ENCODE data around the gene EPHB2. TPM values are rescaled to one million over a fixed set of nuclear protein-coding genes. Genes with fewer than 3 reads are reported as not detected.

The EPHB2 gene
- total RNA-seq, 1 donor from 2014 or later = 21.4 TPM

DNA sequence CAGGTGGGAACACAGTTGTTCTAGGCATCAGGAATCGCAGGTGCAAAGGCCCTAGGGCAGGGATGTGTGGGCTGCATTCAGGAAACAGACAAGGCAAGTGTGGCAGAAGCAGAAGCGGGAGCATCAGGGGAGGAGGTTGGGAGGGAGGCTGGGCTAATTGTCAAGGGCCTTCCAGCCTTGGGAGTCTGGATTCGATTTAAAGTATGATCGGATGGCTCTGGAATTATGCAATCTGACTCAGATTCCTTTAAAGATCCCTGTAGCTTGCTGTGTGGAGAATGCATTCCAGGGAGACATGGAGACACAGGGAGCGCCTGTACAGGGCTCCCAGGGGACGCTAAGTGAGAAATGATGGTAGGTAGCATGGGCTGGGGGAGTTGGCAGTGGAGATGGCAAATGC, 175.6 kb downstream of the EPHB2 start:
- no peak for DNase-seq

DNA sequence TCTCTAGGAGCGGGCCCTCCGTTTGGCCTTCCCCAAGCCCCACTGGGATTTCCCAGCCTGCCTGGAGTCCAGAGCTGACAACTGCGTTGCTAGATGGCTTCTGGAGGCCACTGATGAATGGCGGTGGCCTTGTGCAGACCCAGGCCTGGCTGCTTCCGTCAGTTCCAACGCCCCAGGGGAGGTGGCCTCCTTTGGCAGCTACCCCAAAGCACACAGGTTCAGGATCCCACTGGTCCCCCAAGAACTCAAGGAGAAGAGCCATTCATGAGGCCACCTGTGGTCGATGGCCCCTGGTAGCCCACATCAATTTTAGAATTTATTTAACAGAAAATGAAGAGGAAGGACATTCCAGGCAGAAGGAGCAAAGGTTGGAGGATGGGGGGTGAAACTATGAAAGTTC, 176.9 kb downstream of the EPHB2 start:
- DNase-seq = no peak

DNA sequence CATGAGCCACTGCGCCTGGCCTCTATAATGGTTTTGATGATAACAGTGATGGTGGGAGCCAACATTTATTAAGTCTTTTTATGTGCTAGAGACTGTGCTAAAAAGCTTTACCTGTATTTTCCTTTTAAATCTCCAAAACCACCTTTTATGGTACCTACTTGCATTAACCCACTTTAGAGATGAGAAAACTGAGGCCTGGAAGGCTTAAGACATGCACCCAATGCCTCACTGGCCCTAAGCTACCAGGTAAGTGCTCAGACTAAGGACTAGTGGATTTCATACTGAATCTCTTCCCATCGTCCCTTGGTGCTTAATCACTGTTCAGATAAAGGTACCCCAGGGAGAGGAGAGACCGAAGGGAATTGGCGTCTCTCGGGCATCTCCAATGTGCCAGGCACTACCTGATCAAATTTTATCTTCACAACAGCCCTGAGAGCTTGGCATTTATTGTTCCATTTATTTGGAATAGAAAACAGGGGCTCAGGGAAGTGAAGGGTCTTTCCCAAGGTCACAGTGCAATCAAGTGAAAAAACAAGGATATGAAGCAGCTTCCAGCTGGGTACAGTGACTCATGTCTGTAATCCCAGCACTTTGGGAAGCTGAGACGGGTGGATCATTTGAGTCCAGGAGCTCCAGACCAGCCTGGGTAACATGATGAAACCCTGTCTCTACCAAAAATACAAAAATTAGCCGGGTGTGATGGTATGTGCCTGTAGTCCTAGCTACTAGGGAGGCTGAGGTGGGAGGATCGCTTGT, 177.9 kb downstream of the EPHB2 start:
- DNase-seq = no peak

DNA sequence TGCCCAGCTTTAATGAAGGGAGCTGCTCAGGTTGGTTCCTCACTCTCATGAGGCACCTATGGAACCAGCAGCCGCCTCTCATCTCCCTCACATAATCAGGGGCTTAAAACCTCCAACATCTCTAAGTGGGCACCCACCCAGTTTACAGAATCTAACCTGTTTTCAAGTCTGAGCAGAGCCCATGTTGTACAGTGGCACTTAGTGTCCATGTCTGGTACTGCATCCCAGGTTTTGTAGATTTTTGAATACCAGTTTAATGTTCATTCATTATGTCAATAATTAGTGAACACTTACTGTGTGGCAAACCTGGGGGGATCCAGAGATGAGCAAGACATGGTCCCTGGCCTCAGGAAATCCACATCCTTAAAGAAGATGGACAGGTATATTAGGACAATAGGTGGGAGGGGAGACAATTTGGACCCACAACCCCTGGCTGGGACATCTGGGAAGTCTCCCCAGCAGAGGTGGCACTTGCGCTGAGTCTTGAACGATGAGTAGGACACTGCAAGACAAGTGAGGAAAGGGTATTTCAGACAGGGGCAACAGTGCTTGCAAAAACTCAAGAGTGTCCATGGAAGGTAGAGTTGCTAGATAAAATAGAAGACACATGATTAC, 178.7 kb downstream of the EPHB2 start:
- peak; percentile 67 for DNase-seq

DNA sequence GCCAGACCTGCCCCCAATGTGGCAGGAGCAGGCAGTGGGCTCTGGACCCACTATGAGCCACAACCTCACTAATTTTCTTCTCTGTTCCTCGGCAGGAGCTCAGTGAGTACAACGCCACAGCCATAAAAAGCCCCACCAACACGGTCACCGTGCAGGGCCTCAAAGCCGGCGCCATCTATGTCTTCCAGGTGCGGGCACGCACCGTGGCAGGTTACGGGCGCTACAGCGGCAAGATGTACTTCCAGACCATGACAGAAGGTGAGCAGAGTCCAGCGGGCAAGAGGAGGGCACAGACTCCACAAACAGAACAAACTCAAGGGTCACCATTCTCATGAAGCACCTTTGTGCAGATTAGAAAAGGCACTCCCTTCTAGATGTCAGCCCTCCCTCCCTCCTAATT, 182.2 kb downstream of the EPHB2 start:
- no peak for DNase-seq

DNA sequence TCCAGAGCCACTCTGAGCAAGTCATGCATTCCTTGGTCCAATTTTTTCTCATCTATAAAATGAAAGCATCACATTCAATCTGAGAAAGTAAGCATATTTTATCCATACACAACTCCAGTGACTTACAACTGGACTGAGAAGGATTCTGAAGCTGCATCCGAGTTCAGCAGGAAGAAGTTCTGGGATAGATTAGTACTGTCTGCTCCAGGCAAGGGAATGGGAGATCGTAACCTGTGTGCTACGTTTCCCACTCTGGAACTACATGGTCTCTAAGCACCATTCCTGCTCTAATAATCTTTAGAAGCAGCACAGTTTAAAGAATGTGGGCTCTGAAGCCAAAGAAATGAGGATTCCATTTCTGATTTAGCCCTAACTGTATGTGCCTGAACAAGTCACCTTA, 182.7 kb downstream of the EPHB2 start:
- no peak for DNase-seq

DNA sequence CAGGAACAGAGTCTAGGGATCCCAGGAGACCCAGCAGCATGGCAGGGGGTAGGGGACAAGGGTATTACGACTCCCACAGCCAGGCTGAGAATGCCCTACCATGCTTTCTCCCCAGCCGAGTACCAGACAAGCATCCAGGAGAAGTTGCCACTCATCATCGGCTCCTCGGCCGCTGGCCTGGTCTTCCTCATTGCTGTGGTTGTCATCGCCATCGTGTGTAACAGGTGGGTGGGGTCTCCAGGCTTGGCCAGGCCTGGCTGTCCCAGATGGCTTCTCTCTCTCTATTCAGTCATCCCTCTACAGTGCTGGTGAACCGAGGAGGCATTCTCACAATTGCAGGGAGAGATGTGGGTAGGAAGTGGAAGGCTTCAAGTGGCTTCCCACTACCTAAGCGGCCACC, 184.7 kb downstream of the EPHB2 start:
- no peak for DNase-seq

DNA sequence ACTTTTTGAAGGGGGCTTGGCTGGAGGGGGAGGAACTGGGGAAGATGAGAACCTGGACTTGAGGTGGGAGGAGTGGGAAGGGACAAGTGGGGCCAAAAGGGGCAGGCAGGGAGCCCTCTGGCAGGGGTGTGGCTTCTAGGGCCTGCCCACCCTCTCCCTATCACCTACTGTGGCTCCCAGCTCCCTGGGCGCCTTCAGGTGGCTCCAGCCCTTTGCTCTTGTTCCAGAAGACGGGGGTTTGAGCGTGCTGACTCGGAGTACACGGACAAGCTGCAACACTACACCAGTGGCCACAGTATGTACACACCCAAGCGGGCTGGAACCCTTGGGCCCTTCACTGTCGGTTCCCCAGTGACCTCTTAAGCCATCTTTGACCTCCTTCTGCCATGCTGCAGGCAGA, 185.5 kb downstream of the EPHB2 start:
- DNase-seq = no peak

DNA sequence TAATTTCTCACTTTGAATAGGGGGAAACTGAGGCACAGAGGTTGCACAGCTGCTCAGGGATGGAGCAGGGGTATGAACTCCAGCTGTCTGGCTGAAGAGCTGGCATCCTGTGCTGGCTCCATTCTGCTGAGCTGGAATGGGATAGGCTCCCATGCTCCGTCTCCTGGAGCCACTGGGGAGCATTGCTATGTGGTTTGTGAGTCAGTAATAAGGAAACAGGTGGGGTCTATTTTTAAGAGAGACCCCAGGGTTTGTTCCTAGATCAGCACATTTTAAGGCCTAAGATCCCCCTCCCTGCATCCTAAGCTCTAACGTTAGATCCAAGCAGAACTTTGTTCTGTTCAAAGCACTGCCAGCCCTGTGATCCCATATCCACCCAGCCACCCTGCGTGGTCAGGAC, 189.8 kb downstream of the EPHB2 start:
- DNase-seq = no peak

DNA sequence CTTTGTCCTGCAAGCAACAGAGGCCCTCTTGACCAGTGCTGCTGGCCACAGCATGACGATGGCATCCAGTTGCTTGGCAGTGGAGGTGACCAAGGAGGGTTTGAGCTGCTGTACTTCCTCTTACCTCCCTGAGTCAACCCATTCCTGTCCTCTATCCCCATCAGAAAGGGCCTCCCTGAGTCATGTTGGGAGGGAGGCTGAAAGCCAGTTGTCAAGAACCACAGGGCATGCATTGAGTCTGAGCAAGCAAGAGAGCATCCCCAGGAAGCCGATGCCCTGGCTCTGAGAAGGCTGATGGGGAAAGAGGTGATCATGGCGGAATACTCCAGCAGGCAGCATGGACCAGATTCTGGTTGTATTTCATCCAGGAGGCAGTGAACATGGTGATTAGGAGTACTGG, 192.5 kb downstream of the EPHB2 start:
- no peak for DNase-seq

DNA sequence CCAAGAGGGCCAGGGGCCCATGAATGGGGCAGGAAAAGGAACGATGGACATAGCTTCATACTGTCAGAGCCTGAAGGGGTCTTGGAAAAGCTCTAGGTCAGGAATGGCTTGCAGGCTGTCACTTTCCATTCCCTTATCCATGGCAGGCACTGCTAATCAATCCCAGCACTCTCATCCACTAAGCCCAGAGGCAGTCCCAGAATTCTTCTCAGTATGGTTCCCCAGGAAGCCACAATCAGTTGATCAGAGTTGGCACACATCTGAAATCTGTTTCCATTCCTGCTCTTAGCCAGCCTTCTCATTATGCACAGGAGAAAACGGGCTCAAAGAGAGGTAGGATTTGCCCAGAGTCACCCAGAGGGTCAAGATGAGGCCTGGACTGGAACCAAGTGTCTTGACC, 196.3 kb downstream of the EPHB2 start:
- no peak for DNase-seq

DNA sequence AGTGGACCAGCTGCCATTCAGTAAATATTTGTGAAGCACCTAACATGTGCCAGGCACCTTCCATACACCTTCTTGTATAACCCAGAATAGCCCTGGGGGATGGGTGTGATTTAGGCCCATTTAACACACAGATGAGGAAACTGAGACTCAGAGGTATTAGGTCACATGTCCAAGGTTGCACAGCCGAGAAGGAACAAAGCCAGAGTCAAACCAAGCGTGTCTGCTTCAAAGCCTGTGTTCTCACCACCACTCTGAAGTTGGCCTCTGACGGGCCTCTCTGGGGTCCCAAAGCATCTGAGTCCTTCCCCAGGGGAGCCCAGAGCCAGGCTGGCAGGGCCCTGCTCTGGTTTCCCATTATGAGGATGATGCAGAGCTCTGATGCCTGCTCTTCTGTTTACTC, 196.9 kb downstream of the EPHB2 start:
- no peak for DNase-seq

DNA sequence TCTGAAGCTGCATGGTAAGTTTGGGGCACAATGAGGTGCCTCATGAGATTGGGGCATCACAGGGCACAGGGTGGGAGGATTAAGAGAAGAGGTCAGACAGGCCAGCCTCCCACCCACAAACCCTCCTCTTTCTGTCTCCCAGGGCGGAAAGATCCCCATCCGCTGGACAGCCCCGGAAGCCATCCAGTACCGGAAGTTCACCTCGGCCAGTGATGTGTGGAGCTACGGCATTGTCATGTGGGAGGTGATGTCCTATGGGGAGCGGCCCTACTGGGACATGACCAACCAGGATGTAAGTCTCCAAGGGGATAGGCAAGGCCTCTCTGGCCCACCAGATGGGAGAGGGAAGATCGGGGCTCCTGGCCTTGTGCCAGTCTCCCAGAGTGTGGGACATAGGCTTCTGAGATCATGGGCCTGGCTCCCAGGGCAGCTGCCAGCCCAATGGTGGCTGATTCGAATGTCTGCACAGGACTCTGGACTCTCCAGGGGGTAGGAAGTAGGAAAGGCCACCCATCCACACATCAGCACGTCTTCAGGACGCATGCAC, 198.3 kb downstream of the EPHB2 start:
- DNase-seq = no peak

DNA sequence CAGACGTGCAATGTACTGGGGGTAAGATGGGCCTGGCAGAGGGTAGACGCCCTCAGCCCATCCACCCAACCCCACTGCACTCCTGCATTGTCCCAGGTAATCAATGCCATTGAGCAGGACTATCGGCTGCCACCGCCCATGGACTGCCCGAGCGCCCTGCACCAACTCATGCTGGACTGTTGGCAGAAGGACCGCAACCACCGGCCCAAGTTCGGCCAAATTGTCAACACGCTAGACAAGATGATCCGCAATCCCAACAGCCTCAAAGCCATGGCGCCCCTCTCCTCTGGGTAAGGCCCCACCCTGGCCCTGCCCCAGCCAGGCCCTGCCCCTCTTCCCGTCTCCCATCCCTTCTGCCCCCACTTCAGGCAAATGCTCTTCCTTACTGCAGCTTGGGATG, 199.6 kb downstream of the EPHB2 start:
- DNase-seq = no peak

DNA sequence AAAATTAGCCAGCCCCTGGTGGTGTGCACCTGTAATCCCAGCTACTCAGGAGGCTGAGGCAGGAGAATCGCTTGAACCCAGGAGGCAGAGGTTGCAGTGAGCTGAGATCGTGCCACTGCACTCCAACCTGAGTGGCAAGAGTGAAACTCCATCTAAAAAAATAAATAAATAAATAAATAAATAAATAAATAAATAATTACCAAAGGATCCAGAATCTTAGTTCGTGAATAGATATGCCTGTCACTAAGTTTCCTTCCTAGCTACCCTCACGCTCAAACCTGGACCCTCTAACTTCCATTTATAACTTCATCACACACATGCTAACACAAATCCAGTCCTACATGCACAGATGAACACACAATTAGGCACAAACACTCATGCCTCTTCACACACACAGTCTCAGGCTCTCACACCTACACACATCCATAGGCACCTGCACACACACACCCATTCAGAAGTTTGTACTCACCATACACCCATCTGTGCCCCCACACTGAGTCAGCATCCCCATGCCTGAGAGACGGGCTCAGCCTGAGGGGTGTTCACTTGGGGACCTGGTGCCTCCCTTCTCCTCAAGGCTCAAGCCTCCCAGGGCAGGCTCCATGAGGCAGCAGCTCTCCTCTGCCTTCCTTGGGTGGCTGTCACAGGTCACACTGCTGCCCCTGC, 200.5 kb downstream of the EPHB2 start:
- DNase-seq = no peak

DNA sequence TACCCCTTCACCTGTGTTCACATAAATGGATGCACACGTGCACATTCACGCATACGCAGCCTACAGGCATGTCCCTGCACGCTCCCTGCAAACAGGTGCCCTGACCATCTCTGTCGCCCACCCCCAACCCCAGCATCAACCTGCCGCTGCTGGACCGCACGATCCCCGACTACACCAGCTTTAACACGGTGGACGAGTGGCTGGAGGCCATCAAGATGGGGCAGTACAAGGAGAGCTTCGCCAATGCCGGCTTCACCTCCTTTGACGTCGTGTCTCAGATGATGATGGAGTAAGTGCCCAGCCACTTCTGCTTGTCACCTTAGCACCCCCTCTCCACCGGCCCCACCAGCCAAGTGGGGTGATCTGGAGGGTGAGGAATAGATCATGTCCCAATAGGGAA, 201.7 kb downstream of the EPHB2 start:
- DNase-seq = no peak

DNA sequence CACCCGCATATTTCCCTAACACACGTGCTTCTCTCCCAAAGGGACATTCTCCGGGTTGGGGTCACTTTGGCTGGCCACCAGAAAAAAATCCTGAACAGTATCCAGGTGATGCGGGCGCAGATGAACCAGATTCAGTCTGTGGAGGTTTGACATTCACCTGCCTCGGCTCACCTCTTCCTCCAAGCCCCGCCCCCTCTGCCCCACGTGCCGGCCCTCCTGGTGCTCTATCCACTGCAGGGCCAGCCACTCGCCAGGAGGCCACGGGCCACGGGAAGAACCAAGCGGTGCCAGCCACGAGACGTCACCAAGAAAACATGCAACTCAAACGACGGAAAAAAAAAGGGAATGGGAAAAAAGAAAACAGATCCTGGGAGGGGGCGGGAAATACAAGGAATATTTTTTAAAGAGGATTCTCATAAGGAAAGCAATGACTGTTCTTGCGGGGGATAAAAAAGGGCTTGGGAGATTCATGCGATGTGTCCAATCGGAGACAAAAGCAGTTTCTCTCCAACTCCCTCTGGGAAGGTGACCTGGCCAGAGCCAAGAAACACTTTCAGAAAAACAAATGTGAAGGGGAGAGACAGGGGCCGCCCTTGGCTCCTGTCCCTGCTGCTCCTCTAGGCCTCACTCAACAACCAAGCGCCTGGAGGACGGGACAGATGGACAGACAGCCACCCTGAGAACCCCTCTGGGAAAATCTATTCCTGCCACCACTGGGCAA, 202.9 kb downstream of the EPHB2 start:
- no peak for DNase-seq

DNA sequence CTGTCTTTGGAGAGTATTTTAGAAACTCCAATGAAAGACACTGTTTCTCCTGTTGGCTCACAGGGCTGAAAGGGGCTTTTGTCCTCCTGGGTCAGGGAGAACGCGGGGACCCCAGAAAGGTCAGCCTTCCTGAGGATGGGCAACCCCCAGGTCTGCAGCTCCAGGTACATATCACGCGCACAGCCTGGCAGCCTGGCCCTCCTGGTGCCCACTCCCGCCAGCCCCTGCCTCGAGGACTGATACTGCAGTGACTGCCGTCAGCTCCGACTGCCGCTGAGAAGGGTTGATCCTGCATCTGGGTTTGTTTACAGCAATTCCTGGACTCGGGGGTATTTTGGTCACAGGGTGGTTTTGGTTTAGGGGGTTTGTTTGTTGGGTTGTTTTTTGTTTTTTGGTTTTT, 203.5 kb downstream of the EPHB2 start:
- no peak for DNase-seq

DNA sequence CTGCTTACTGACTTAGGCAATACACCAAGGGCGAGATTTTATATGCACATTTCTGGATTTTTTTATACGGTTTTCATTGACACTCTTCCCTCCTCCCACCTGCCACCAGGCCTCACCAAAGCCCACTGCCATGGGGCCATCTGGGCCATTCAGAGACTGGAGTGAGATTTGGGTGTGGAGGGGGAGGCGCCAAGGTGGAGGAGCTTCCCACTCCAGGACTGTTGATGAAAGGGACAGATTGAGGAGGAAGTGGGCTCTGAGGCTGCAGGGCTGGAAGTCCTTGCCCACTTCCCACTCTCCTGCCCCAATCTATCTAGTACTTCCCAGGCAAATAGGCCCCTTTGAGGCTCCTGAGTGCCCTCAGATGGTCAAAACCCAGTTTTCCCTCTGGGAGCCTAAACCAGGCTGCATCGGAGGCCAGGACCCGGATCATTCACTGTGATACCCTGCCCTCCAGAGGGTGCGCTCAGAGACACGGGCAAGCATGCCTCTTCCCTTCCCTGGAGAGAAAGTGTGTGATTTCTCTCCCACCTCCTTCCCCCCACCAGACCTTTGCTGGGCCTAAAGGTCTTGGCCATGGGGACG, 204.1 kb downstream of the EPHB2 start:
- no peak for DNase-seq

DNA sequence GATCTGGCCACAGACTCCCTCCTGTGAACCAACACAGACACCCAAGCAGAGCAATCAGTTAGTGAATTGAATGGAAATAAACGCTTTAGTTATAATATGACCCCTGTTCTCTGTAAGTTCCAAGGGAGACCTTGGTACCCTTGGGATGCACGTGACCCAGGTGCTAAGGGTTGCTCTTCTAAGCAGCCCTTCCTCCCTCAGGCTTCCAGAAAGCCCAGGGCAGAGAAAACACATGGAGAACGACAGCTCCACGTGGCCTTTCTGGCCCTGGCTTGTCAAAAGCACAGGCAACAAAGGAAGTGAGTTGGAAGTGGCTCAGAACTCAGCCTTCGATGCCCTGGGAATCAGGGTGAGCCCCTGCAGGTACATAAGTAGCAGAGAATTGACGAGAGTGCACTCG, 204.6 kb downstream of the EPHB2 start:
- DNase-seq = no peak

DNA sequence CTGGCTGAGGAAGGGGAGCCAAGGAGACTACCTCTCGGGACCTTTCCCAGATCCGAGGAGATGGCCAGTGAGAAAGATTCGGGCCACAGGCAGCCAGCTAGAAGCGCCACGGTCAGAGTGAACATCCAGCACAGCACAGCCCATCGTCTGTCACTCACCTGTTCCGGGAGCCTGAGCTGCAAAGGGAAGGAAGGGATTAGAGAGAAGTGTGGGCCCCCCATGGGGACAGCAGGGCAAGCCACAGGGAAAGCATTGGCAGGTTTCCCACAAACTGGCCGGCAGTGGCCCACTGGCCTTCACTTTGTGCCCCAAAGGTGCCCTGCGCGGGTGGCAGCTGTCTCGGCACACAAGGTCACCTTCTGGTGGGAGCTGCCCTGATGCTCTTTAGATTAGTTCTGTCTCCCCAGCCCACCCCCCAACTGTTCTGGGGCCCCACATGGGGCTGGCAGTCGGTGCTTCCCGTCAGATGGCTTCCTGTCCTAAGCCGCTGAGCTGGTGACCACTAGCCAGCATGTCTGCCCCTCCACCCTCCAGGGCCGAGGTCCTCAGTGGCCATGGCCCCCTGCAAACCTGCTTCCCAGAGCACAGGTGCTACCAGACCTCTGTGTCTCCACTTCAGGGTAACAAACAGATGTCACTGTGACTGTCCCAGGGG, 205.3 kb downstream of the EPHB2 start:
- DNase-seq = peak; percentile 39

DNA sequence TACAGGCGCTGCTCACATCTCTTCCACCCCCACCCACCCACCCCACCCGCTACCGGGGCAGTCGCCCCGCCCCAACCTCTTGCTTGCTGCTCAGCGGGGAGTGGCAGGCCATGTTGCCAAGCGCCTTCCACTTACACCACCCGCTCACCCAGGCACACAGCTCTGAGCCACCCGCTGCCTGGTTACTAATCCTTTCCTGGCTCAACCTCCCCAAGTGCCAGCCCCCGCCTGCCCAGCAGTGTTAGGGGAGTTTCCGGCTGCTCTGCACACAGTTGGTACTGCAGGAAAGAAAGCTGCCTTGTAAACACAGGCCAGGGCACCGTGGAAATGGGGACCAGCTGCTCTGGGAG, 205.8 kb downstream of the EPHB2 start:
- DNase-seq = peak; percentile 94
